ENCODE data around the gene MRPL45. TPM values are rescaled to one million over a fixed set of nuclear protein-coding genes. Genes with fewer than 3 reads are reported as not detected.
A peak's percentile ranks its signal among the peaks of the same experiment; 100 is the strongest.

Gene MRPL45
- total RNA-seq, 2 donors from 2014 or later = 9.0 to 10.7 TPM

GRCh38 chr17:38329808-38330730, 33.1 kb downstream of the MRPL45 start:
- Histone ChIP-seq H3K9me3 (no peaks in the 10 kb centered on the region), H3K27me3 (replicated peaks; ENCODE audit: insufficient read depth) (no peaks in the 10 kb centered on the region), H3K36me3 (no peaks in the 10 kb centered on the region), H3K4me1 (ENCODE audit: control insufficient read depth in 1 of 2, low read depth in 2 of 2) (no peaks in the 10 kb centered on the region), H3K4me3 (no peak overlapping the region), H3K27ac (no peak overlapping the region)
- no peak for TF ChIP-seq CTCF (IDR thresholded peaks at IDR 0.05)
- no peak for DNase-seq (ENCODE audit: low spot score)
- ATAC-seq (ENCODE audit: insufficient number of reproducible peaks, low FRiP score, low read depth) = no peak

- no peak overlapping the region for H3K27ac ChIP-seq
These were observed 34.0 kb downstream of the MRPL45 start for GRCh38 chr17:38330941-38331411.

GRCh38 chr17:38332735-38333134, 35.8 kb downstream of the MRPL45 start:
- H3K27me3 ChIP-seq (replicated peaks; ENCODE audit: insufficient read depth) = no peaks in the 10 kb centered on the region

More at GRCh38 chr17:38330941-38331411, 34.0 kb downstream of the MRPL45 start:
- H3K4me1 ChIP-seq (ENCODE audit: control insufficient read depth in 1 of 2, low read depth in 2 of 2) = no peaks in the 10 kb centered on the region
- H3K27me3 ChIP-seq (replicated peaks; ENCODE audit: insufficient read depth) = no peaks in the 10 kb centered on the region
- no peak overlapping the region for H3K4me3 ChIP-seq
- H3K9me3 ChIP-seq = no peaks in the 10 kb centered on the region
- H3K36me3 ChIP-seq = no peaks in the 10 kb centered on the region
- DNase-seq (ENCODE audit: low spot score) (no peak), ATAC-seq (ENCODE audit: insufficient number of reproducible peaks, low FRiP score, low read depth) (no peak)
- no peak for TF ChIP-seq CTCF (IDR thresholded peaks at IDR 0.05)

GRCh38 chr17:38333635-38334295, 36.8 kb downstream of the MRPL45 start:
- Histone ChIP-seq H3K27me3 (replicated peaks; ENCODE audit: insufficient read depth) (no peaks in the 10 kb centered on the region), H3K4me3 (no peak overlapping the region), H3K36me3 (no peaks in the 10 kb centered on the region), H3K27ac (no peak overlapping the region), H3K9me3 (no peaks in the 10 kb centered on the region), H3K4me1 (ENCODE audit: control insufficient read depth in 1 of 2, low read depth in 2 of 2) (no peaks in the 10 kb centered on the region)
- DNase-seq (ENCODE audit: low spot score) (no peak), ATAC-seq (ENCODE audit: insufficient number of reproducible peaks, low FRiP score, low read depth) (no peak)
- peak; percentile 9 for TF ChIP-seq CTCF (IDR thresholded peaks at IDR 0.05)

More at GRCh38 chr17:38332735-38333134, 35.8 kb downstream of the MRPL45 start:
- no peak for TF ChIP-seq CTCF (IDR thresholded peaks at IDR 0.05)
- H3K4me1 ChIP-seq (ENCODE audit: control insufficient read depth in 1 of 2, low read depth in 2 of 2) = no peaks in the 10 kb centered on the region
- DNase-seq (ENCODE audit: low spot score) (no peak), ATAC-seq (ENCODE audit: insufficient number of reproducible peaks, low FRiP score, low read depth) (no peak)
- H3K36me3 ChIP-seq = no peaks in the 10 kb centered on the region
- no peaks in the 10 kb centered on the region for H3K9me3 ChIP-seq
- H3K27ac ChIP-seq = no peak overlapping the region
- H3K4me3 ChIP-seq = no peak overlapping the region

All from thoracic aorta (tissue), 2 donors.